HepG2 (cell line): ENCODE data around the gene MARS1. TPM values are rescaled to one million over a fixed set of nuclear protein-coding genes. Genes with fewer than 3 reads are reported as not detected.

Experiments
- FOXM1 ChIP-seq: sonication (generic); formaldehyde crosslinking; IDR thresholded peaks from 2 replicates; pipeline ENCODE4 v1.5.0; 2020; ENCODE audit warnings: missing genetic modification reagents
- ISL2 ChIP-seq: sonication (generic); formaldehyde crosslinking; IDR thresholded peaks from 2 replicates; pipeline ENCODE4 v1.5.0; 2020; ENCODE audit warnings: missing genetic modification reagents
- KDM1A ChIP-seq: IDR thresholded peaks from 2 replicates; pipeline ENCODE4 v1.6.1; 2016; ENCODE audit warnings: missing compliant biosample characterization
- KLF15 ChIP-seq: sonication (generic); formaldehyde crosslinking; IDR thresholded peaks from 2 replicates; pipeline ENCODE4 v1.8.1; 2023; ENCODE audit warnings: borderline replicate concordance, mild to moderate bottlenecking, inconsistent platforms, missing genetic modification reagents, mixed read lengths
- KMT2B ChIP-seq: IDR thresholded peaks from 2 replicates; pipeline ENCODE4 v1.6.1; 2016; ENCODE audit warnings: missing genetic modification reagents, missing compliant biosample characterization
- MAFK ChIP-seq, 2 experiments: IDR thresholded peaks in 1 of 2; conservative IDR thresholded peaks in 1 of 2; 2 replicates each; pipeline ENCODE4 v1.6.1; 2011; ENCODE audit warnings: improper control_type of control experiment in 2 of 2, low read length in 2 of 2
- MATR3 ChIP-seq: sonication (generic); formaldehyde crosslinking; IDR thresholded peaks from 2 replicates; pipeline ENCODE4 v1.4.0; 2020; ENCODE audit warnings: missing genetic modification reagents
- MEF2D ChIP-seq: sonication (generic); formaldehyde crosslinking; IDR thresholded peaks from 2 replicates; pipeline ENCODE4 v1.5.1; 2020; ENCODE audit warnings: mild to moderate bottlenecking, missing genetic modification reagents
- MIER3 ChIP-seq: IDR thresholded peaks from 2 replicates; pipeline ENCODE4 v1.6.1; 2016; ENCODE audit warnings: missing compliant biosample characterization, borderline replicate concordance
- PRMT3 ChIP-seq: sonication (generic); formaldehyde crosslinking; IDR thresholded peaks from 2 replicates; pipeline ENCODE4 v1.8.1; 2022; ENCODE audit warnings: low read depth, mild to moderate bottlenecking, moderate library complexity, missing genetic modification reagents, borderline replicate concordance
- RAD51 ChIP-seq: fragments of 450-650 bp; IDR thresholded peaks from 2 replicates; pipeline ENCODE4 v1.6.1; 2016; ENCODE audit warnings: borderline replicate concordance
- RBM22 ChIP-seq: fragments of 200-400 bp; formaldehyde crosslinking; optimal IDR thresholded peaks from 2 replicates; pipeline ENCODE3; 2017; ENCODE audit warnings: mild to moderate bottlenecking, low read length, moderate library complexity
- SAFB2 ChIP-seq: sonication (generic); formaldehyde crosslinking; IDR thresholded peaks from 2 replicates; pipeline ENCODE4 v1.5.1; 2020; ENCODE audit warnings: missing genetic modification reagents, low read depth, mild to moderate bottlenecking, borderline replicate concordance
- ZNF224 ChIP-seq: sonication (generic); formaldehyde crosslinking; IDR thresholded peaks from 2 replicates; pipeline ENCODE4 v1.5.0; 2020; ENCODE audit warnings: mild to moderate bottlenecking, missing genetic modification reagents
- ZNF333 ChIP-seq: sonication (generic); formaldehyde crosslinking; IDR thresholded peaks from 2 replicates; pipeline ENCODE4 v1.4.0; 2020; ENCODE audit warnings: mild to moderate bottlenecking, missing genetic modification reagents, borderline replicate concordance
- ZNF431 ChIP-seq: sonication (generic); formaldehyde crosslinking; IDR thresholded peaks from 2 replicates; pipeline ENCODE4 v1.9.0; 2022; ENCODE audit warnings: missing genetic modification reagents, low read depth, mild to moderate bottlenecking, borderline replicate concordance
- ZNF670 ChIP-seq: sonication (generic); formaldehyde crosslinking; IDR thresholded peaks from 2 replicates; pipeline ENCODE4 v1.8.0; 2022; ENCODE audit warnings: mild to moderate bottlenecking, missing genetic modification reagents, borderline replicate concordance
- ZNF788 ChIP-seq: sonication (generic); formaldehyde crosslinking; IDR thresholded peaks from 2 replicates; pipeline ENCODE4 v1.5.0; 2020; ENCODE audit warnings: mild to moderate bottlenecking, missing genetic modification reagents, borderline replicate concordance
- polyA plus RNA-seq, 8 experiments: library from polyadenylated mRNA; depleted of rRNA in 3 of 8; stranded (reverse) in 7 of 8; unstranded in 1 of 8; fragments of >200 nt; fragmentation: Illumina TruSeq in 4 of 8; extraction: Trizol in 4 of 8; gene quantifications; 2 replicates each; pipeline versions ENCODE4 v1.2.1 to v1.2.3, GENCODE V29; 2011 to 2016; ENCODE audit warnings: low read depth in 4 of 8, missing spikeins in 1 of 8, mixed read lengths in 1 of 8; ENCODE audit not compliant: insufficient read depth in 1 of 8
- total RNA-seq, 5 experiments: library from RNA; depleted of rRNA; stranded (reverse); fragments of >200 nt; fragmentation: Illumina TruSeq; extraction: Trizol; gene quantifications; 2 replicates each; pipeline ENCODE4 v1.2.3, GENCODE V29; 2016; ENCODE audit warnings: low read depth in 1 of 5
- TF ChIP-seq, protein P1 (sequence below): sonication (generic); formaldehyde crosslinking; IDR thresholded peaks from 2 replicates; pipeline ENCODE4 v1.8.0; 2022; ENCODE audit warnings: missing genetic modification reagents, mild to moderate bottlenecking, inconsistent platforms, borderline replicate concordance
- TF ChIP-seq, protein P2 (sequence below): sonication (generic); formaldehyde crosslinking; IDR thresholded peaks from 2 replicates; pipeline ENCODE4 v1.4.0; 2020; ENCODE audit warnings: missing genetic modification reagents
- TF ChIP-seq, protein P3 (sequence below): sonication (generic); formaldehyde crosslinking; IDR thresholded peaks from 2 replicates; pipeline ENCODE4 v1.5.1; 2020; ENCODE audit warnings: mild to moderate bottlenecking, moderate library complexity, missing genetic modification reagents
- TF ChIP-seq, protein P4 (sequence below): sonication (generic); formaldehyde crosslinking; IDR thresholded peaks from 2 replicates; pipeline ENCODE4 v1.8.0; 2022; ENCODE audit warnings: low read depth, missing genetic modification reagents
- TF ChIP-seq, protein P5 (sequence below): sonication (generic); formaldehyde crosslinking; IDR thresholded peaks from 2 replicates; pipeline ENCODE4 v1.5.1; 2020; ENCODE audit warnings: missing genetic modification reagents, mild to moderate bottlenecking, borderline replicate concordance

The MARS1 gene
- total and polyA plus RNA-seq, 2 of the 13 experiments (the other 11 are each of a cell fraction or from before 2014, with no cell fraction given): 115 to 181 TPM

DNA sequence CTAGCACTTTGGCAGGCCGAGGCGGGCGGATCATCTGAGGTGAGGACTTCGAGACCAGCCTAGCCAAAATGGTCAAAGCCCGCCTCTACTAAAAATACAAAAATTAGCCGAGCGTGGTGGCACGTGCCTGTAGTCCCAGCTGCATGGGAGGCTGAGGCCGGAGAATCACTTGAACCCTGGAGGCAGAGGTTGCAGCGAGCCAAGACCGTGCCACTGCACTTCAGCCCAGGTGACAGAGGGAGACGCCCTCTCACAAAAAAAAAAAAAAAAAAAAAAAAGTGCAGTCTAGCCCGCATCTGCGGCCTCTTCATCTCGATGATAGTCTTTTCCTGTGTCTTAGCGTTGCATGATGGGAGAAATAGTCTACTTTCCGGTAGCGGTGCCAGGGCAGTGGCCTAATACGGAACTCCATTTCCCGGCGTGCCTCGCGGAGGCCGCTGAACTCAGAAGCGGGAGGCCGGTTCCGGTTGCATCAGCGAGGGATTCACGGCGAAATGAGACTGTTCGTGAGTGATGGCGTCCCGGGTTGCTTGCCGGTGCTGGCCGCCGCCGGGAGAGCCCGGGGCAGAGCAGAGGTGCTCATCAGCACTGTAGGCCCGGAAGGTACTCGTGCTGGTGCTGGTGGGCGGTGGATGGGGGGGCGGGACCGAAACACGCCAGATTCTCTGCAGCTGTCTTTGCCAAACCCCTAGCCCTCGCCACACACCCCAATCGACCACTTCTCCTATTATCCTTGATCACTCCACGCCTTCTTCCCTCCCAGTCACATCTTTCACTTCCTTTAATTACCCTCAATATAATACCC, at the start of gene MARS1 (continued):
- TF ChIP-seq, protein P1, sequence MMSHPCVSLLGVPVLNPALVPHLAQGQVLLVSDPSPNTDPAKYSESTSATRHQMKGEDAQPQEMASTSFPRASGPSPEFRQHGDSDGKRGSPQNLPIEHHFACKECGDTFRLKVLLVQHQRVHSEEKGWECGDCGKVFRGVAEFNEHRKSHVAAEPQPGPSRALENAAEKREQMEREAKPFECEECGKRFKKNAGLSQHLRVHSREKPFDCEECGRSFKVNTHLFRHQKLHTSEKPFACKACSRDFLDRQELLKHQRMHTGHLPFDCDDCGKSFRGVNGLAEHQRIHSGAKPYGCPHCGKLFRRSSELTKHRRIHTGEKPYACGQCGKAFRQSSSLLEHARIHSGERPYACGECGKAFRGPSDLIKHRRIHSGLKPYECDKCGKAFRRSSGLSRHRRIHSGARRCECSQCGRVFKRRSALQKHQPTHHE (CRISPR knock-in tag): peak; percentile 44; the same call in 1 of the 2 replicates
- TF ChIP-seq RAD51: no peak
- TF ChIP-seq, protein P2, sequence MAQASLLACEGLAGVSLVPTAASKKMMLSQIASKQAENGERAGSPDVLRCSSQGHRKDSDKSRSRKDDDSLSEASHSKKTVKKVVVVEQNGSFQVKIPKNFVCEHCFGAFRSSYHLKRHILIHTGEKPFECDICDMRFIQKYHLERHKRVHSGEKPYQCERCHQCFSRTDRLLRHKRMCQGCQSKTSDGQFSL (CRISPR knock-in tag): 0 out of 2 replicates have a peak, but pooled peaks have one; percentile 34
- TF ChIP-seq, protein P3, sequence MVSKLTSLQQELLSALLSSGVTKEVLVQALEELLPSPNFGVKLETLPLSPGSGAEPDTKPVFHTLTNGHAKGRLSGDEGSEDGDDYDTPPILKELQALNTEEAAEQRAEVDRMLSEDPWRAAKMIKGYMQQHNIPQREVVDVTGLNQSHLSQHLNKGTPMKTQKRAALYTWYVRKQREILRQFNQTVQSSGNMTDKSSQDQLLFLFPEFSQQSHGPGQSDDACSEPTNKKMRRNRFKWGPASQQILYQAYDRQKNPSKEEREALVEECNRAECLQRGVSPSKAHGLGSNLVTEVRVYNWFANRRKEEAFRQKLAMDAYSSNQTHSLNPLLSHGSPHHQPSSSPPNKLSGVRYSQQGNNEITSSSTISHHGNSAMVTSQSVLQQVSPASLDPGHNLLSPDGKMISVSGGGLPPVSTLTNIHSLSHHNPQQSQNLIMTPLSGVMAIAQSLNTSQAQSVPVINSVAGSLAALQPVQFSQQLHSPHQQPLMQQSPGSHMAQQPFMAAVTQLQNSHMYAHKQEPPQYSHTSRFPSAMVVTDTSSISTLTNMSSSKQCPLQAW (CRISPR knock-in tag): peak; percentile 74
- peak; percentile 54 for TF ChIP-seq MEF2D (CRISPR knock-in tag)
- TF ChIP-seq, protein P4, sequence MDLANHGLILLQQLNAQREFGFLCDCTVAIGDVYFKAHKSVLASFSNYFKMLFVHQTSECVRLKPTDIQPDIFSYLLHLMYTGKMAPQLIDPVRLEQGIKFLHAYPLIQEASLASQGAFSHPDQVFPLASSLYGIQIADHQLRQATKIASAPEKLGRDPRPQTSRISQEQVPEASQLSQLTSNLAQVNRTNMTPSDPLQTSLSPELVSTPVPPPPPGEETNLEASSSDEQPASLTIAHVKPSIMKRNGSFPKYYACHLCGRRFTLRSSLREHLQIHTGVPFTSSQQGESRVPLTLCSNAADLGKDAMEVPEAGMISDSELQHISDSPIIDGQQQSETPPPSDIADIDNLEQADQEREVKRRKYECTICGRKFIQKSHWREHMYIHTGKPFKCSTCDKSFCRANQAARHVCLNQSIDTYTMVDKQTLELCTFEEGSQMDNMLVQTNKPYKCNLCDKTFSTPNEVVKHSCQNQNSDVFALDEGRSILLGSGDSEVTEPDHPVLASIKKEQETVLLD (CRISPR knock-in tag): peak; percentile 86
- no peak for TF ChIP-seq SAFB2 (CRISPR knock-in tag)
- TF ChIP-seq MATR3 (CRISPR knock-in tag): no peak
- TF ChIP-seq FOXM1 (CRISPR knock-in tag): no peak
- TF ChIP-seq MAFK (conservative IDR thresholded peaks at IDR 0.05 in 1 of 2, IDR thresholded peaks at IDR 0.05 in 1 of 2; ENCODE audit: low read length in 2 of 2): no peak
- TF ChIP-seq KMT2B (CRISPR knock-in tag): peak; percentile 88
- peak; percentile 81 for TF ChIP-seq ZNF224
- TF ChIP-seq, protein P5, sequence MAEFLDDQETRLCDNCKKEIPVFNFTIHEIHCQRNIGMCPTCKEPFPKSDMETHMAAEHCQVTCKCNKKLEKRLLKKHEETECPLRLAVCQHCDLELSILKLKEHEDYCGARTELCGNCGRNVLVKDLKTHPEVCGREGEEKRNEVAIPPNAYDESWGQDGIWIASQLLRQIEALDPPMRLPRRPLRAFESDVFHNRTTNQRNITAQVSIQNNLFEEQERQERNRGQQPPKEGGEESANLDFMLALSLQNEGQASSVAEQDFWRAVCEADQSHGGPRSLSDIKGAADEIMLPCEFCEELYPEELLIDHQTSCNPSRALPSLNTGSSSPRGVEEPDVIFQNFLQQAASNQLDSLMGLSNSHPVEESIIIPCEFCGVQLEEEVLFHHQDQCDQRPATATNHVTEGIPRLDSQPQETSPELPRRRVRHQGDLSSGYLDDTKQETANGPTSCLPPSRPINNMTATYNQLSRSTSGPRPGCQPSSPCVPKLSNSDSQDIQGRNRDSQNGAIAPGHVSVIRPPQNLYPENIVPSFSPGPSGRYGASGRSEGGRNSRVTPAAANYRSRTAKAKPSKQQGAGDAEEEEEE (CRISPR knock-in tag): peak; percentile 55; the same call in 1 of the 2 replicates
- 0 out of 2 replicates have a peak, but pooled peaks have one; percentile 39 for TF ChIP-seq MIER3
- TF ChIP-seq ZNF788 (CRISPR knock-in tag): peak; percentile 69; the same call in 1 of the 2 replicates
- 0 out of 2 replicates have a peak, but pooled peaks have one; percentile 13 for TF ChIP-seq ISL2
- no peak for TF ChIP-seq KLF15
- TF ChIP-seq PRMT3 (CRISPR knock-in tag): no peak
- TF ChIP-seq RBM22: no peak
- no peak for TF ChIP-seq ZNF431 (CRISPR knock-in tag)
- no peak; the same call in 1 of the 2 replicates for TF ChIP-seq ZNF333
- 0 out of 2 replicates have a peak, but pooled peaks have one; percentile 36 for TF ChIP-seq ZNF670
- TF ChIP-seq KDM1A (CRISPR knock-in tag): 0 out of 2 replicates have a peak, but pooled peaks have one; percentile 39
